DOHH2 (cell line): ENCODE measurements around the gene THRAP3.

ENCODE experiments used
- CTCF ChIP-seq: fragments of 200-600 bp; sonication (generic); IDR thresholded peaks from one replicate; pipeline ENCODE4 v1.5.1; 2014; ENCODE audit warnings: antibody characterized with exemption, mild to moderate bottlenecking, low read depth, low read length; ENCODE audit not compliant: poor library complexity, severe bottlenecking
- EZH2phosphoT487 ChIP-seq: fragments of 200-600 bp; sonication (generic); IDR thresholded peaks from 2 replicates; pipeline ENCODE4 v1.6.1; 2017; ENCODE audit warnings: borderline replicate concordance, mild to moderate bottlenecking, antibody characterized with exemption, low read length, moderate library complexity, mixed read lengths

GRCh38 chr1:36236302-36236701, 12.1 kb downstream of the THRAP3 start:
- TF ChIP-seq CTCF (no peak), EZH2phosphoT487 (no peak)
